ENCODE results near the gene BNC2.

DNA sequence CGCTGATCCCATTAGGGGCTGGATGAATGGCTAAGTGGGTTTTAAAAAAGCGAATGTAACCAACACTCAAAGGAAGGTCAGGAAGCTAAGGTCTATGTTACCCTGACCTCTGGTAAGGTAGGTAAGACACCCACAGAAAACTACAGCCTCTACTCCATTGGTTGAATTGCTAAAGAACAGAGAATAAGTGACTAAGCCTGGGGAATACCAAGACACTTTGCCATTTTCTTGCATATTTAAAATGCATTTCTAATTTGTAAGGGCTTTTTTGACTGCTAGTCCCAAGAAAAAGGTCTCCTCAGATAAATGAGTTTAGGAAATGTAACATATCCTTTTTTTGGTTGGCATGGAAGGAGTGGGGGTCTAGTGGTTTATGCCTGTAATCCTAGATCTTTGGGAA lies 368.7 kb downstream of the BNC2 start:
- TF ChIP-seq, protein P1, sequence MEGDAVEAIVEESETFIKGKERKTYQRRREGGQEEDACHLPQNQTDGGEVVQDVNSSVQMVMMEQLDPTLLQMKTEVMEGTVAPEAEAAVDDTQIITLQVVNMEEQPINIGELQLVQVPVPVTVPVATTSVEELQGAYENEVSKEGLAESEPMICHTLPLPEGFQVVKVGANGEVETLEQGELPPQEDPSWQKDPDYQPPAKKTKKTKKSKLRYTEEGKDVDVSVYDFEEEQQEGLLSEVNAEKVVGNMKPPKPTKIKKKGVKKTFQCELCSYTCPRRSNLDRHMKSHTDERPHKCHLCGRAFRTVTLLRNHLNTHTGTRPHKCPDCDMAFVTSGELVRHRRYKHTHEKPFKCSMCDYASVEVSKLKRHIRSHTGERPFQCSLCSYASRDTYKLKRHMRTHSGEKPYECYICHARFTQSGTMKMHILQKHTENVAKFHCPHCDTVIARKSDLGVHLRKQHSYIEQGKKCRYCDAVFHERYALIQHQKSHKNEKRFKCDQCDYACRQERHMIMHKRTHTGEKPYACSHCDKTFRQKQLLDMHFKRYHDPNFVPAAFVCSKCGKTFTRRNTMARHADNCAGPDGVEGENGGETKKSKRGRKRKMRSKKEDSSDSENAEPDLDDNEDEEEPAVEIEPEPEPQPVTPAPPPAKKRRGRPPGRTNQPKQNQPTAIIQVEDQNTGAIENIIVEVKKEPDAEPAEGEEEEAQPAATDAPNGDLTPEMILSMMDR (IDR thresholded peaks at IDR 0.05; ENCODE audit: insufficient read depth, low read length), result no peak
- TF ChIP-seq POLR2AphosphoS5 (IDR thresholded peaks at IDR 0.05; ENCODE audit: low read depth) (no peak), SPI1 (IDR thresholded peaks at IDR 0.05; ENCODE audit: borderline replicate concordance, low read depth) (no peak), GABPA (IDR thresholded peaks at IDR 0.05; ENCODE audit: low read depth) (no peak)
- TF ChIP-seq, protein P2, sequence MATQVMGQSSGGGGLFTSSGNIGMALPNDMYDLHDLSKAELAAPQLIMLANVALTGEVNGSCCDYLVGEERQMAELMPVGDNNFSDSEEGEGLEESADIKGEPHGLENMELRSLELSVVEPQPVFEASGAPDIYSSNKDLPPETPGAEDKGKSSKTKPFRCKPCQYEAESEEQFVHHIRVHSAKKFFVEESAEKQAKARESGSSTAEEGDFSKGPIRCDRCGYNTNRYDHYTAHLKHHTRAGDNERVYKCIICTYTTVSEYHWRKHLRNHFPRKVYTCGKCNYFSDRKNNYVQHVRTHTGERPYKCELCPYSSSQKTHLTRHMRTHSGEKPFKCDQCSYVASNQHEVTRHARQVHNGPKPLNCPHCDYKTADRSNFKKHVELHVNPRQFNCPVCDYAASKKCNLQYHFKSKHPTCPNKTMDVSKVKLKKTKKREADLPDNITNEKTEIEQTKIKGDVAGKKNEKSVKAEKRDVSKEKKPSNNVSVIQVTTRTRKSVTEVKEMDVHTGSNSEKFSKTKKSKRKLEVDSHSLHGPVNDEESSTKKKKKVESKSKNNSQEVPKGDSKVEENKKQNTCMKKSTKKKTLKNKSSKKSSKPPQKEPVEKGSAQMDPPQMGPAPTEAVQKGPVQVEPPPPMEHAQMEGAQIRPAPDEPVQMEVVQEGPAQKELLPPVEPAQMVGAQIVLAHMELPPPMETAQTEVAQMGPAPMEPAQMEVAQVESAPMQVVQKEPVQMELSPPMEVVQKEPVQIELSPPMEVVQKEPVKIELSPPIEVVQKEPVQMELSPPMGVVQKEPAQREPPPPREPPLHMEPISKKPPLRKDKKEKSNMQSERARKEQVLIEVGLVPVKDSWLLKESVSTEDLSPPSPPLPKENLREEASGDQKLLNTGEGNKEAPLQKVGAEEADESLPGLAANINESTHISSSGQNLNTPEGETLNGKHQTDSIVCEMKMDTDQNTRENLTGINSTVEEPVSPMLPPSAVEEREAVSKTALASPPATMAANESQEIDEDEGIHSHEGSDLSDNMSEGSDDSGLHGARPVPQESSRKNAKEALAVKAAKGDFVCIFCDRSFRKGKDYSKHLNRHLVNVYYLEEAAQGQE (IDR thresholded peaks at IDR 0.05; ENCODE audit: insufficient replicate concordance, low read depth), result no peak
